HG03060 (cell line): ENCODE measurements around the gene DISP3.

ENCODE experiments used
- ATAC-seq: cut with Tn5 transposase; IDR thresholded peaks from one replicate; pipeline ENCODE4 v1.9.1; 2021; ENCODE audit warnings: low read depth, moderate number of reproducible peaks; ENCODE audit not compliant: unreplicated experiment

DISP3 gene

DNA sequence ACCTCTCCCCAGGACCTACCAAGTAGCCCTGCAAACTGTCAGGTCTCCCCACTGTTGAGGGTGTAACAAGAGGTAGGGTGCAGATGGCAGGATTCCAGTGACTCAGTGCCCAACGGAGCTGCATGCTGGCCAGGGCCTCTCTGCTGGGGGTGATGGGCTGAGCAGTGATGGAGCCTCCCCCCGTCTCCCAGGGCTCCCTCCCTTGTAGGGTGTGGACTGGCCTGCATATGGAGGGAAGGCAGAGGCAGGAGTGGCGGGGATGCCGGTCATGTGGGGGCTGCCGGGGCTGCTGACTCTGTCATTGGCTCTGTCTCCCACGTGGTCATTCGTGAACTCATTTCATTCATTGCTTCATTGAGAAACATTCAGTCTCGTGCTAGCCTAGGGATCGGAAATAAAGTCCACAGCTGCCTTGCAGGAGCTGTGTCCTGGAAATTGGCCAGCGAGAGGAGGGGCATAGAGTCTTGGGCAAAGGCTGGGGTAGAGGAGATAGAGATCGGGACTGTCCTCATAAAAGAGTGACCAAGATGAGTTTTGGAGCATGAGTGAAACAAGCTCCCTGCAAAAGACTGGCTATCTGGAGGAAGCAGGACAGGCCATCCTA lies 22.9 kb upstream of the DISP3 start:
- ATAC-seq = no peak

GRCh38 chr1:11456965-11457364 lies 22.0 kb upstream of the DISP3 start:
- no peak for ATAC-seq

DNA sequence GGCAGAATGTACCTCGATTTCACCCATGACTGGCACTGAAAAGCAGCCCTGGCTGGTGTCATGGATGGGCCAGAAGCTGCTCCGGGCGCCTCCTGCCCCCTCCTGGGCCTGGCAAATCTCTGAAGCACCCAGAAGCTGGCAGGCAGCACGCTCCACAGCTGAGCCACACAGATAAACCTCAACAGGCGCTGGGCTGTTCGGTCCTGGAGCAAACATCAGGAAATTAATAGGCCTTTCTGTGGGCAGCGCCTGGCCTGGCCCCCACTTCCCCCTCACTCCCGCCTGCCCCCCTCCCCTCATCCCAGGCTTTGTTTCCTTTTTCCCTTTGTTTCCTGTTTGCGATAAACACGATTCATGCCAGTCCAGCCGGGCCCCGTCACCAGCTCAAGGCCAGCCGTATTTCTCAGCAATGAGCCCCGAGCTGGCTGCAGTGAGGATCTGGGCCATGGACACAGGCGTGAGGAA lies 20.1 kb upstream of the DISP3 start:
- no peak for ATAC-seq

DNA sequence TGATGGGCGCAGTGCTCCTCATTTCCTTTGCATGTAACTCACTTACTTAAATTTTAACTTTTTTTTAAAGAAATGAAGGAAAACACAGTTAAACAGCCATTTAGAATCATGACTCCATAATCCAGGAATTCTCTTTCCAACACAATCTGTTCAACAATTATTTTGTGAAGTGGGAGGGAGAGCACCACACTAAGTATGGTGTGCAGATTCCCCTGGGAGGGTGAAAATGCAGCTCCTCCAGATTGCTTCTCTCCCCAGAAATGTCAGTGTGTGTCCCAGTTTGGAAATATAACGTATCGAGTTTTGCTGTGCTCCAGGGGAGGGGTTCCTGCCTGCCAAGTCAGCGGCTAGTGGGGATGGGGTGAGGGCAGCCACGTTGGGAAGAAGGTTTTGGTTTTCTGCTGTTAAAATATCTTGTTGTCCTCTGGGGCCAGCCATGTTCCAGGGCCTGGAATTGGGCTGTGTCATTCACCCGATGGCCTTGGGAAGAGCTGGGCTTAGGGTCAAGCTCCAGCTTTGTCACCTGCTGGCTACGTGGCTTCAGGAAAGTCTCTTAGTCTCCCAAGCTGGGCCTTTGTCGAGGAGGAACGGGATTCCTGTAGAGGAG lies 17.3 kb upstream of the DISP3 start:
- no peak for ATAC-seq

- ATAC-seq = no peak
Observed at GRCh38 chr1:11462224-11462923, 16.6 kb upstream of the DISP3 start.

- ATAC-seq = no peak
Observed at GRCh38 chr1:11463177-11463576, 15.8 kb upstream of the DISP3 start.

DNA sequence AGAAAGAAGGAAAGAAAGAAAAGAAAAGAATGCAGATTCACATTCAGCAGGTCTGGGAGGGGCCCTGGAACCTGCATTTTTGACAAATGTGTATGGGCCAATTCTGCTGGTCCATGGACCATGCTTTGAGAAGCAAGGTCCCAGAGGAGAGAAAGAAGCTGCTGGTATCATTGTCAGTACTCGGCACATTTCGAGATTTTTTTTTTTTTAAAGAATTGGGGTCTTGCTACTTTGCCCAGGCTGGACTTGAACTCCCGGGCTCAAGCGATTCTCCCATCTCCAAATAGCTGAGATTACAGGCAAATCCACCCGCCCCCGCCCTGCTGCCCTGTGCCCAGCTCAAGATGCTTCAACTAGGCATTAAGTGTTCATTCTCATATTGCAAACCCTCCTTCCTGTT lies 13.6 kb upstream of the DISP3 start:
- ATAC-seq = no peak

DNA sequence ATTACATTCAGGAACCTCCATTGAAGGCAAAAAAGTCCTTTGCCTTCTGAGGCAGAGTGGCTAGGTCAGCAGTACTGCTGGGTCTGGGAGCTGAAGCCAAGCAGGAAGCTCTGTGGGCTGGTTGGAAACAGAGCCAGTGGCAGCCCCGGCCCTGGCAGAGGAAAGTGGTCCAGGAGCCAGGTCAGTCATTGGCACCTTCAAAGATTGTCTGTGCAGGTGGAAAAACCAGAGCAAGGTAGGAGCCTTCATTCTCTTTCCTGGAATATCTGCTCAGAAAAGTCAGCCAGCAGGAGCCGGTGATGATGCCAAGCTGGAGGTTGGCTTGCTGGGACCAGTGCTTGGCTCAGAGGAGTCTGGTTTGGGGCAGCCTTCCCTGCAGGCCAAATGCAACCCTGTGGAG lies 12.5 kb upstream of the DISP3 start:
- ATAC-seq = no peak

GRCh38 chr1:11468878-11469277 lies 10.1 kb upstream of the DISP3 start:
- no peak for ATAC-seq

- no peak for ATAC-seq
Observed at GRCh38 chr1:11470912-11471311, 8.0 kb upstream of the DISP3 start.

DNA sequence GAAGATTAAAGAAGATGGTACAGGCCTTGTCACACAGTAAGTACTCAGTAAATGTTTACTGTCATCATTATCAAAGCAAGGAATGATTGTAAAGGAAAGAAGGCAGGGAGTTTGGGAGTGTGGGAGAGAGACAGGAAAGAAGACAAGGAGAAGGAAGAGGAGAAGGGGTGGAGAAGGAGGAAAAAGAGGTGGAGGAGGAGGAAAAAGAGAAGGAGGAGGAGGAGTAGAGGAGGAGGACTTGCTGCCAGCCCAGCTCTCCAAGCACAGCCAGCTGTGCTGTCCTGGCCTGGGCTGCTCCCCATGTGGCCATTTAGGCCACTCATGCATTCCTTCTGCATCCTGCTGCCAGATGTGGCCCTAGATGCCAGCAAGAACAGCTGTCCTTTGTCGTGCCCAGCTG lies 7.5 kb upstream of the DISP3 start:
- no peak for ATAC-seq

GRCh38 chr1:11472284-11472683 lies 6.7 kb upstream of the DISP3 start:
- no peak for ATAC-seq

DNA sequence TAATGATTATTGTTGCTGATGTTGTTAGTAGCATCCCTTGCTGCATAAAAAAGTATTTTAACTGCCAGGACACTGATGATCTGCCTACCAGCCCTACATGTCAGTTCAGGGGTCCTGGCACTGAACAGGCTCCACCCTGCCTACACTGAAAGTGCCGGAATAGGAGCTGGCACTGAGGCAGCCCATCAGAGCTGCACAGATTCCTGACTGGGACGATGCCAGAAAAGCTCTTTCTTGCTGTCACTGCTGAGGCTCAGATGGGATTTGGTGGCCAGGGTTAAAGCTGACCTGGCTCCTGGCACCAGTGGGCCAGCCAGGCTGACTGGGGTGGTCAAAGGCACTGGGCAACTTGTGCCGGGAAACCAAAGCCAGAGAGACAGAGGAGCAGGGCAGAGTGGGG lies 6.2 kb upstream of the DISP3 start:
- no peak for ATAC-seq

- no peak for ATAC-seq
Observed at GRCh38 chr1:11473491-11474034, 5.4 kb upstream of the DISP3 start.

- ATAC-seq = no peak
Observed at GRCh38 chr1:11474826-11475225, 4.1 kb upstream of the DISP3 start.

DNA sequence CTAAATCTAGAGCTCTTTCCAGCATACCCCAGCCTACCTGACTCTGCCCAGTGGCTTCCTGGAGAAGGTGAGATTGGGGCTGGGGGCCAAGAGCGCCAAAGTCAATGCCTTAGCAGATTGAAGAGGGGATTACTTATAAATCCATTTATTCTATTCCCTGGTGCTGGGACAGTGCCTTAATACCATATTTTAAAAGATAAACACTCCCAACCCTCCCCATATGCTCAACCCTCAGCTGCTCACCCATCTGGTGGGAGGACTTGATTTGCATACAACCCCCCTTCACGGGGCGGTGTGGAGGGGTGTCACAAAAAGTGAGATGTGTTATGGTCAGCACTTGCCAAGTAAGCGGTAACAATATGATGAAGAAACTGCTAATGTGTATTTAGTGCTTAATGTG lies 3.2 kb upstream of the DISP3 start:
- ATAC-seq = no peak

- ATAC-seq = no peak
Observed at GRCh38 chr1:11479375-11479979, 522 bp downstream of the DISP3 start.

DNA sequence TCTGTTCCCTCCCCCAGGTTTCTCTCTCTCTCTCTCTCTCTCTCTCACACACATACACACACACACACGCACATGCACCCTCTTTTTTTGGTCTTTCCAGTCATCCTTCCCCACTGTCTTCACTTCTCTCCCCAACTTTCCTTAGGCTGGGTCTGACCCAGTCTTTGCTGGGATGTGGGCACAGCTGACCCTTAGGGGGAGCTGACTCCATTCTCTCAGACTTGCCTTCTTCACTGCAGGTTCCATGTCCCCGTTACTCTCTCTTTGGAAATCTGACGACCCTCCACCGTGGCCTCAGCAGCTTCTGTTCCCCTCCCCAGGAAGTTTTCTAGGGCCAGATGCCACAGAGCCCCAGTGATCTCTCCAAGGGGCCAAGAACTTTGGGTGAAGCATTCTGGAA lies 2.1 kb downstream of the DISP3 start:
- ATAC-seq = no peak

GRCh38 chr1:11482198-11482597 lies 3.2 kb downstream of the DISP3 start:
- ATAC-seq = no peak

- ATAC-seq = no peak
Observed at GRCh38 chr1:11482701-11483479, 3.9 kb downstream of the DISP3 start.
